Activated CD4-positive, alpha-beta T cell treated with anti-CD3 and anti-CD28 coated beads, Interleukin-2, Interleukin-6, amounts not matched to agents 100 ng/mL and 50 ng/mL, durations not matched to agents 16 hours and 8 hours (primary cell): ENCODE measurements around the gene COL19A1.
"Not testable (repeated sequence)": the region's sequence is repeated elsewhere in the genome, so short reads cannot be mapped to it uniquely, and the experiment has no call there.

Source experiments
- DNase-seq: peaks from one replicate; pipeline ENCODE4 v3.0.0-alpha.2; 2020

The COL19A1 gene

DNA sequence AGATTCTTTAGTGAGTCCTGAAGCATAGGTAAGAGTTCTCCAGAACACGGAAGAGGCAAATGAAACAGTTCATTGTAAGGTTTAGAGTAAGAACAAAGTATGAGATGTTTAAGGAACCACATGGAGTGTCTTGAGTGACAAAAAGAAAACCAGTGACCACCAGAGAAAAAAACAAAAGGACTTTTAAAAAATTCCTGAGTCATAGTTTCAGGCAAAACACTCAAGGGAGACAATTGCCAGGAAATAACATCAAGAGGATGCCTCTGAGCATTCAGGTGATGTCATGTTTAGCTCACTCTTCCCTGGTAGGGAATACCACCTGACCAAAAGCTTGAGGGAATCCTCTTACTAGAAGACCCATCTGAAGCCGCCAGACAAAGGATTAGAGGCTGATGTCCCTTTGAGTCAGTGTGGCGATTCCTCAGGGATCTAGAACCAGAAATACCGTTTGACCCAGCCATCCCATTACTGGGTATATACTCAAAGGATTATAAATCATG, 110.3 kb downstream of the COL19A1 start:
- DNase-seq, result no peak

DNA sequence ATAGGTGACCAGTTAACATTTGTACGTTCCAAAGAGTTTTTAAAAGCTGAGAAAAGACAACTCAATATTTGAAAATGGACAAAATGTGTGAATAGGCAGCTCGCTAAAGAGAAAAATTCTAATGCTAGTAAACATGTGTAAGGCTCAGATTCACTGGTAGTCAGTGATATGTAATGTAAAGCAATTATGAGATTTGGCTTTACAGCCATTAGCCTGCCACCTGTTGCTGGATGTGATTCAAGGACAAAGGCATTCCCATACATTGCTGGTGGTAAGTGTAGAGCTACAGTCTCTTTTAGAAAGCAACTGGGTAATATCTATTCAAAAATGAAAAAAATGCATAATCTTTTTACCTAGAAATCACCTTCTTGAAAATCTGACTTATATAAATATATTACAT, 114.3 kb downstream of the COL19A1 start:
- no peak for DNase-seq

DNA sequence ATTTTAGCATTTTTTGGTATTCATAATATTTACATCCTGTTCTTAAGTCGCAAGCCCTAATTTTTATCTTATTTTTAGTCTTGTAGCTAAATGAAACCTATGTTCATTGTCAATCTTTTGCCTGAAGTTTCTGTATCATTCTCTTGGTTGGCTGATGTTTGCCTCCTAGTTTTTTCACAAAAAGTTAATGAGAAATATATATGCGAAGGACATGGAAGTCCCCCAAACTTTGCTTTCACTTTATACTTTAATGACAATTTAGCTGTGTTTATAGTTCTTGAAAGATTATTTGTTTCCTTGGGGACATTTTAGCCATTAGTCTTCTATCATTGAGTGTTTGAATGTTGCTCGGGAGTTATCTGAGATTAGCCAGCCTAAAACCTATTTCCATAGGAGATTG, 118.2 kb downstream of the COL19A1 start:
- no peak for DNase-seq

DNA sequence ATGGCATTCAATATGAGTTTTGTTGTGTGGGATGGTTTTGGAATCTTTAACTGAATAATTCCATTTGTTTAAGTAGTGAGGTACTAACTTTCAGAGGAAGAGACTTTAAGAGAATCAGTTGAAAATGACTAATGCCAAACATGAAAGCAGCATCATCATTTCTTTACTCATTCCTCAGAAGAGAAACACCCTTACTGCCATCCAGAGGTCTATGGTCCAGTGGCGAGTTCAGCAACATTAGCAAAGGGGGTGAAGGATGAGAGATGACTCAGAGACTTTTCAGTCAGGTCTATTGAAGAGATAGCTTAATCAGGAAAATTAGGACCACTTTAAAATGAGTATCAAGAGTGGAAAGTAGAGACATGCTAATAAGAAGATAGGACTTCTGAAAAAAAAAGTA, 118.8 kb downstream of the COL19A1 start:
- DNase-seq, result peak; percentile 23

DNA sequence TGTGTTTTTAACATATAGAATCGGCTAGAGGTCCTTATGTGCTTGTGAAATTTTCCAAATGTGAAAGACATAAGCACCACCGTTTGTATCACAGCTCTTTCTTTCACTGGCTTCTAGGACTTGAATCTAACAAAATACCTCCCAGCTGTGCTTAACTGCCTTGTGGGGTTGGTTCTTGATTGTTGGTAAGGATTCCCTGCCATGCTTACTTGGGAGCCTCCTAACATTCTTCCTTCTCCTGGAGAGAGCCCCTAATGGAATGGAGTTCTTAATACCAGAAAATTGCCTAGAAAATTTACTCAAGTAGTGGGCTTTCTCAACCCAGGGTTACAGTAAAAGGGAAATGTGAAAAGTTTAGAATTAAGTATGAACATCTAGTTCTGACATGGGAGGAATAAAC, 121.2 kb downstream of the COL19A1 start:
- no peak for DNase-seq

DNA sequence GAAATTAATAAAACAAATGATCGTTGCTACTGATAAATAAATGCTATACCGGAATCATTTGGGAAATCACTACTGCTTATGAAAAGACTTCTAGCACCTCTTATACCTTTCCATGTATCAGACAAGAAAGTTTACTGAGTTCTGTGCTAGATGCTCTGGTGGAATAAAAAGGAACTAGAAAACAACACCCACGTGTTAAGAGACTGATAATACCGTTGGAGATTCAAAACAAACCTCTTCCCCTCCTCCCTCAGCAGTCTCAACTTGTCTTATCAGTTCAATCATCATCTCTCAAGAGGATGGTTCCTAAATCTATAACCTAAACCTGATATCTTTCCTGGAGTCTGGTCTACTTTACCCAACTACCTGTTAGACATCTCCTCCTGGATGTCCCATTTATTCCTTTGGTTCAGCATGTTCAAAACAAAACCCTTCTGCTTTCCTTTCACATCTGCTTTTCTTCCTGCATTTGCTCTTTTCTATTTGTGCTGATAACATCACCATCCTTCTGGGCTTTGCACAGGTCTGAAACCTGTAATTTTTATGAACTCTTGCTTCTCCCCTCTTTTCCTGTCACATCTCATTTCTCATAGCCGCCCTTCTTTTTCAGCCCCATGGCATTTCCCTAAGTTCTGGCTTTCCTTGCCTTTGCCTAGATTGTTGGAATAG, 122.2 kb downstream of the COL19A1 start:
- DNase-seq, result no peak

DNA sequence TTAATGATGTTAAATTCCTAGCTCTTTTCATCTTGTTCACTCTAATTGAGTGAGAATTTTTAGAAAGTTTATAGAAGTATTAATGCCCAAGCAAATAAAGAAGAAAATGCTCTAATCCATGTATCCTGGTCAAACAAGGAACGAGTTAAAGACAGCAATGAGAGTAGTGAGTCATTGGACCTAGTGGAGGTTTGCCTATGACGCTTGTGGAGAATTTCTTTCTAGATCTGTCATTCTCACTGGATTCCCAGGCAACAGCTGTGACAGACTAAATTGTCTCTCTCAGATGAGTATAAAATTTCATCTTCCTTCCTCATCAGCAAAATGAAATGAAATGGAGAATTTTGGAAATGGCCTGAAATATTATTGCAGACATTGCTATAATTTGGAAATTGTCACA, 127.9 kb downstream of the COL19A1 start:
- DNase-seq, result no peak

DNA sequence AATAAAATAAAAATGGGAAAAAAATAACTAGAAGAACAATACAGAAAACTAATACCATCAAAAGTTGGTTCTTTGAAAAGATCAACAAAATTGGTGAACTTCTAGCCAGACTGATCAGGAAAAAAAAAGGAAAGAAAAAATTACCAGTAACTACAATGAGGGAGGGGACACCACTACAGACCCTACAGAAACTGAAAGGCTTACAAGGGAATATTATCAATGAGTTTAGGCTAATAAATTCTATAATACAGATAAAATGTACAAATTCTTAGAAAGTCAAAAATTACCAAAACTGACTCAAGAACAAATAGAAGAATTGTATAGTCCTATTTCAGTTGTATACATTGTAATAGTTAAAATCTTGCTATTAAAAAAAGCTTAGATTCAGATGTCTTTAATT, 141.8 kb downstream of the COL19A1 start:
- no peak for DNase-seq

DNA sequence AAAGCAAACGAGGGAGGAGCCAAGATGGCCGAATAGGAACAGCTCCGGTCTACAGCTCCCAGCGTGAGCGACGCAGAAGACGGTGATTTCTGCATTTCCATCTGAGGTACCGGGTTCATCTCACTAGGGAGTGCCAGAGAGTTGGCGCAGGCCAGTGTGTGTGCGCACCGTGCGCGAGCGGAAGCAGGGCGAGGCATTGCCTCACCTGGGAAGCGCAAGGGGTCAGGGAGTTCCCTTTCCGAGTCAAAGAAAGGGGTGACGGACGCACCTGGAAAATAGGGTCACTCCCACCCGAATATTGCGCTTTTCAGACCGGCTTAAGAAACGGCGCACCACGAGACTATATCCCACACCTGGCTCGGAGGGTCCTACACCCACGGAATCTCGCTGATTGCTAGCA, 144.0 kb downstream of the COL19A1 start:
- DNase-seq, result not testable (repeated sequence)

DNA sequence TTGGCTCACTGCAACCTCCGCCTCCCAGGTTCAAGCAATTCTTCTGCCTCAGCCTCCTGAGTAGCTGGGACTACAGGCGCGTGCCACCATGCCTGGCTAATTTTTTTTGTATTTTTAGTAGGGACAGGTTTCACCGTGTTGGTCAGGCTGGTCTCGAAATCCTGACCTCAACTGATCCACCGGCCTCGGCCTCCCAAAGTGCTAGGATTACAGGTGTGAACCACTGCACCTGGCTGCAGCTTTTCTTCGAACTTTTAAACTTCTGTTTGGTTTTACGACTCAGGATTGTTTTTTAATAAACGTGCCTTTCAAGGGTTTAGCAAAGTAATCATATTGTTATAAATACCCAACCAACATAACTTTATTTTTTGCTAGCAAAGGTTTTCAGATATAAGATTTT, 156.8 kb downstream of the COL19A1 start:
- DNase-seq, result not testable (repeated sequence)

DNA sequence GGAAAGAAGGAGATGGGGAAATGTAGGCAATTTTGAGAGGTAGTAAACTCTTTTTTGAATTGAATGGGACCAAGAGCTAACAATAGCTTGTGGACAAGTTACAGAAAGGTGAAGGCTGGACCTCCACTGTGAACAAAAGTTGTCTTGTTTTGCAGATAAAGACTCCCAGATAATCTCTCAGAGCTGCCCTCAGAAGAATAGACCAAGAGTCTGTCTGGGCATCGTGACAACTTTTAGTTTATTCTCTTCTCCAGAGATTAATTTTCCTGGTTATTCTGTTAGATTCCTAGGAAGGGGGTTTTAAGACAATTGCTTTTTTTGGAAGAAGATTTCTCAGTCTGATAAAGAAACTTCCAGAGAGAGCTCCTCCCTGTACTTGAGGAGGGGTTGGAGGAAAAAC, 161.9 kb downstream of the COL19A1 start:
- no peak for DNase-seq

DNA sequence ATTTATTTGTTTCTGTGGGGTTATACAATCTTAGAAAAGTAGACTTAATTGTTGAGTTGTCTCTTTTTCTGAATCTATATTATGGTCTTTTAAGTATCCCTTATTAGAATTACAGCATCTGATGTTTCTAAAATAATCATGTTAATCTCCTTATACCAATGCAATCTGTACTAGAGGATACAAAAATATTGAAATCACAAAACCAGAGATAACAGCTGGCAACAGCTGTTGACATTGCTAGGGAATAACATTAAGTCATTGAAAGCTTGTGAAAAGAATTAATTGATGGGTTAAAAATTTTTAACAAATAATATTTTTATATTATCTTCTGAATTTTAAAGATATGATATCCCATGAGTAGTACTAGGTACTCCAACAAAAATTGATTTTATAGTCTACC, 162.6 kb downstream of the COL19A1 start:
- no peak for DNase-seq

DNA sequence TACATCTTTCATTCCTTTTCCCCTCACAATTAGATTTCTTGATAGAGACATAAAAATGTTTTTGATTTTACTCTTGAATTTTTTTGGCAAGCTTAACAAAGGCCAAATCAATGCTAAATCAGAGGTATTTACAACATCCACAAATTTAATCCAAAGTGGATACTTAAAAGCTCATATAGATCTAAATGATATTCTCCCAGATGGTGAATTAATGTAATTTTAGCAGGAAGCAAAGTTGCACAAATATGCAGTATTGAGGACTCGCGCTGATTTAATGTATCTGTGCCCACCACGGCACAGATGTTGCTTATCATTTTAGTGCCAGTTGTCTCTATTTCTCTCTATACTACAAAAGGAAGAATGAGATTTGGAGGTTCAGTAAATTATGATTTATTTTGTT, 167.4 kb downstream of the COL19A1 start:
- DNase-seq, result no peak

DNA sequence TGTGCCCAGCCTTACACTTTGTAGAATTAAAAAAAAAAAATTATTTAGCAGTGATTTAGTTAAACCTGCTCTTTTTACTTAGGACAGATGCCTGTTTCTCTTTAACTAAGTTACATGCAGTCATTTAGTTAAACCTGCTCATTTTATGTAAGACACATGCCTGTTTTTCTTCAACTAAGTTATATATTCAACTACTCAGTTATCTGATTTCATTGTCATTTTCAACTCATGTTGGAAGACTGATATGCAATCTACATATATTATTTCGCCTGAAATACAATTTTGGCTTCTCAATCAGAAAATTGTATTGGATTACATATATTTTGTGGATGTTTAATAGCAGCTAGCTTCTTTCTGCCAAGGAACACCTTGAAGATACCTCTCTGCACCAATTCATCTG, 171.1 kb downstream of the COL19A1 start:
- no peak for DNase-seq

DNA sequence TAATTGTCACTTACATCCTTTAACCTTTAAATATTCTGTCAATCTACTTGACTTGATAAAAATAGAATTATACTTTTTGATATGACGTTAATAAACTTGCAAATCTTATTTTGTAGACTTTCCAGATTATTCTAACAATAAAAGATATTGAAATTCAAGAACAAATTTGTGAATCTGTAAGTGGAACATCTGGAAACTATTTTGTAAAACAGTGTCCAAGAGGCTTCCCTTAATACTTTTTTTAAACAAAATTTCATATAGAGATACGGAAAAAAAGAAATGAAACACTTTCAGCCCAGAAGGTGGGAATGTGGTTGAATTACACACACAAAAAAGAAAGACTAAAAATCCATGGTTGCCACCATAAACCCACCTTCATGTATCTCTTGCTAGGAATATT, 174.4 kb downstream of the COL19A1 start:
- no peak for DNase-seq

DNA sequence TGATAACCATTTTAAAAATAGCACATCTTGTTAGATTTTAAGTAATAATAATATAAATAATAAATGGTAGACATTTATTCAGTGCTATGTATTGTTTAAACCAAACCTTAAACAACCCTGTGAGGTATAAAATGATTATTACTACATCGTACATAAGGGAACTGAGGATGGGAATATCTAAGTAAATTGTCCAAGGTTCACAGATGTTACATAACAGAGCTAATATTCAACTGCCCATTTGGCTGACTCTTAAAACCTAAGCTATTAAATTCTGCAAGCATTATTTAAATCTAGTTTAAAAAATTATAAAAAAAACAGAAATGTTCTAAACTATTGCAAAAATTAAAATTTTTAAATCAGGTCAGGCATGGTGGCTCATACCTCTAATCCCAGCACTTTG, 175.1 kb downstream of the COL19A1 start:
- DNase-seq, result no peak

DNA sequence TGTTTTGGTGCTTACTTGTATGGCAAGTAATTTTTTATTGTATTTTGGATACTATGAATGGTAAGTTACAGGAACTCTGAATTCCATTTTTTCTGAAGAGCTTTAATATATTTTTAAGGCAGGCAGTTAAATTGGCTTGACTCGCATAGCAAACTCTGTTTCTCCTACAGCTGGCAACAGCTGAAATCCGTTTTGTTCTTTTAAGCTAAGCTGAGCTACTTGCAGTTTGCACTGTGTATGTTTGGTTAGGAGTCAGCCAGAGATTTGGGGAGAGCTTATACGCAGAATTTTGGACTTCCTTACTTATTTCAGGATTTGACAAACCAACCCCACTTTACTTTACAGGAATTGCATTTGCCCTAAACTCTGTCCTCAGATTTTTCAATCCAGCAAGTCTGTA, 179.1 kb downstream of the COL19A1 start:
- DNase-seq, result no peak

DNA sequence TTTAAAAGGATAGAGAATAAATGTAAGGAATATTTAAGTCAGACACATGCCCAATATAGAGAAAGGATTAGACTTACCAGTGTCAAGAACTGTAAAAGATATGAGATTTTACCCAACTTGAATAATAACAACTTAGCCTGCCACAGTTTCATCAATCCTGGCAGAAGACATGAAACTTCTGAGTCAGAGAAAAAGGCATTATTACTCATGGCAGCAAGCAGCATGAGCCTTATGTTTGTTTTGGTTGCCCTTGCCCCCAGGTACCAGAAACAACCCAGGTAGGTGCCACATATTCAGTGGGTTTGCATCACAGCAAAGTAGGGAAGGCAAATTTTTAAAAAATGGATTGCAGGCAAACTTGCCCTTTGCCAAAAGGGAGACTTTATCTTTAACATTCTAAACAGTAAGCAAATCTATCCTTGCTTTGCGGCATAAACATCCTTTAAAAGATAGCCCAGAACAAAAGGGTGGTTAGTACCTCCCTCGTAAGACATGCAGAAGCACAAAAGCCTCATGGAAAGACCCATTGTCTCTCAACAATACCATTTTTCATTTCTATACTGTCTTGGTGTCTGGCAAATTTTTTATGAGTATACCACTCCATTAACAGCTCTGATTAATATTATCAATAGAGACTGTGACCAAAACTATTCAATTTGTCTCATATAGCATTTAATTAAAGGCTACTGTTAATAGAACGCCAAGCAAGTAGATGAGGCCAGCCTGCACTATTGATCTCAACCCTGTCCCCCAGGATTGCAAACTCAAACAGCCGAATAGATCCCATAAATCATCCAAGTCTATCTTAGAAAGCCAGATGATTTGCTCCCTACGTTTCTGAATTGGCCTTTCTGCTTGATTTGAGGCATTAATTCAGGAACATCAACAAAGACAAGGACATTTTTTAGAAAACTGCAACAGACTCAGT, 185.1 kb downstream of the COL19A1 start:
- no peak for DNase-seq

DNA sequence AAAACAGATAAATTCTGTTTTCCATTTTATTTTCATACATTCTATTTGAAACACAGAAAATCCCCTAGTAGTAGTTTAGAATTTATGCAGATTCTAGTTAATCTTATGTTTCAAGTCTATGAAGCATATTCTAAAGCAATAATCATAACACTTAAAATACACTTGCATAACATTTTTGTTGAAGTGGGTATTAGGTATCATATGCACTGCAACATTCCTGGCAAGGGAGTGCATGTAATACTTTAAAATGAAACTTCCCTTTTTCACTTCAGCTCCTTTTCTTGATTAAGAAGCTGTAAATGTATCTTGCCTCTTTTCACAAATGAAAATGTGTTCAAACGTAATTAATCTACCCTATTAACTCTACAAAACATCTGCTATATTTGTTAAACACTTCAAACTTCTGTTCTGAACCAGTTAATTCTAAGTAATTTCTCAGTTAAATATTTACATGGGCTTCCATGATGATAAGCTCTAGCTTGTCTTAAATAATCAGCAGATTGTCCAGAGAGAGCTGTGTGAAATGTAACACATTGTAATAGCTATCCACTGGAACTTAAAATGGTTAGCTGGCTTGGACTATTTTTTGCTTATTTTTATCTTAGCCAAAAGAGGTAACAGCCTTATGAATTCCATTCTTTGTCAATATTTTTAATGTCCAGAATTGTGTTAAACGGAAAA, 192.8 kb downstream of the COL19A1 start:
- DNase-seq, result no peak

DNA sequence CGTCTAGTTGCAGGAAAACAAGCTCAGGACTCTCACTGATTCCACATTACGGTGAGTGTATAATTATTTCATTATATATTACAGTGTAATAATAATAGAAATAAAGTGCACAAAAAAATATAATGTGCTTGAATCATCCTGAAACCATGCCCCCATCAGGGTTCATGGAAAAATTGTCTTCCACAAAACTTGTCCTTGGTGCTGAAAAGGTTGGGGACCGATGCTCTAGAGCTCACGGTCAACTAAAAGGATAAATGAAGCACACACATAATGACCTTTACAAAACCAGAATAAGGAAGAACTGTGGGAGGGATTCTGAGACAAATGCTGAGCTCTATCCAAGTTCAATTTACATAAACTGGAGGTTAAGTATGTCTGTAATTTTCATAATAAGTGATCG, 194.3 kb downstream of the COL19A1 start:
- no peak for DNase-seq

DNA sequence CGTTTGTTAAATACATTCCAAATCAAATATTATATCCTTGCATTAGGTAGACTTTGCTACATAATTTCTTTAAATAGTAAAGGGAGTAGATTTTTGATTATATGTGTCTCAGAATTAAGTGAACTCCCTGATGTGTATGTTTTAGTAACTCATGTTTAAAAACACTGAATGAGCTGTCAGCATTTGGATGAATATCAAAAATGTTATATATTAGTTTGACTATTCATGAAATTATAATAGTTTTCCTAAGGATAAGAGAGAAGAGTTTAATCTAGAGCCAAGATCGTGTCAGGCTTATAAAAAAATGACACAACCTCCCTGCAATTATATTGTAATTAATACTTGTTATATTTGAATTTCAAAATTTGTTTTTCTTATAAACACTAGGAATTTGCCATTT, 195.2 kb downstream of the COL19A1 start:
- DNase-seq, result no peak

DNA sequence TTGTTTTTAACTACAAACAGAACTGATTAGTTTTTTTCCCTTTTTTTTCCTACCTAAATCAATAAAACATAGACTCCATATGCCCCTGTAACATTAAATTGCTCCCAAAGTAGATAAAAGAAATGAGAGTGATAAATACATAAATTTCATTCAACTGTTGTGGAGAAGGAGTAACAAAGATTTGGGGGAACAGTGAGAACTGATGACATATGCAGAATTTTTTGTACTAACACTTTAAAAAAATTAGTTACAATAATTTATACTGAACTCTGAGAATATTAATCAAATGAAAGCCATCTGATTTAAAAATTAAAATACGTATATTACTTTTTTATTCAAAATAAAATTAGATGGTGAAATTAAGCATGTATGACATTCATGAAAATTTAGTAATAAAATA, 195.7 kb downstream of the COL19A1 start:
- DNase-seq, result no peak

DNA sequence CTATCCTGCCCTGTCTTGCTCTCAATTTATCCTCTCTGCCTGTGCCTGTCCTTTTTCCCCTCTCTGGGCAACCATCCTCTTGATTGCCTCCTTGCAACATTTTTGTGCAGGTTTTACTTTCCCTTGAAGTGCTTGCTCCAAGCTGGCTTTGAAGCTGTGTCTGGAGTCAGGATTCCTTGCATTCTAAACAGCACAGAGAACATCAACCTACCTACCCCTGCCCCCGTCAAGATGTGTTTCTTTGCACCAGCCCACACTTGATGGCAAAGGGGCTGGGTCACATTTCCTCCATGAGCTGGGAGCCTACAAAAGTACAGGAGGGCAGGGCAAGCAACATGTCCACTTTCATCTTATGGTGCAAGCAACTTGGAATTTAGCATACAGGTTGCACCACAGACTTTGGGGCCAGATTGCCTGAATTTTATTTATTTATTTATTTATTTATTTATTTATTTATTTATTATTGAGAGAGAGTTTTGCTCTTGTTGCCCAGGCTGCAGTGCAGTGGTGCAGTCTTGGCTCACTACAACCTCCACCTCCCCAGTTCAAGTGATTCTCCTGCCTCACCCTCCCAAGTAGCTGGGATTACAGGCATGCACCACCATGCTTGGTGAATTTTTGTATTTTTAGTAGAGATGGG, 206.3 kb downstream of the COL19A1 start:
- no peak for DNase-seq
